Forelimb muscle (tissue), 1 donor: ENCODE results near the gene SNX30. TPM values are rescaled to one million over a fixed set of nuclear protein-coding genes. Genes with fewer than 3 reads are reported as not detected.

Experiments
- DNase-seq: peaks from one replicate; pipeline ENCODE4 v3.0.0-alpha.2; 2013; ENCODE audit warnings: low read depth
- polyA plus RNA-seq: library from polyadenylated mRNA; unstranded; fragments of 120-200 nt; gene quantifications from one replicate; pipeline ENCODE4 v1.2.1, GENCODE V29; 2013; ENCODE audit not compliant: insufficient read length

SNX30 gene
- polyA plus RNA-seq, 1 donor: 9.3 TPM

- no peak for DNase-seq
These were observed 134.2 kb downstream of the SNX30 start for GRCh38 chr9:112884721-112885120.

GRCh38 chr9:112885324-112885723, 134.8 kb downstream of the SNX30 start:
- no peak for DNase-seq

- DNase-seq: no peak
These were observed 135.8 kb downstream of the SNX30 start for GRCh38 chr9:112886351-112886750.

GRCh38 chr9:112887381-112887780, 136.8 kb downstream of the SNX30 start:
- no peak for DNase-seq

- no peak for DNase-seq
These were observed 139.8 kb downstream of the SNX30 start, which contains the start of gene SLC46A2 for GRCh38 chr9:112890106-112891081. TSS of gene SLC46A2 (minus strand) at chr9:112890876. CDS start at chr9:112890681, 195 bp downstream.

GRCh38 chr9:112891521-112891920, 141.0 kb downstream of the SNX30 start:
- no peak for DNase-seq

GRCh38 chr9:112892981-112893380, 142.4 kb downstream of the SNX30 start:
- DNase-seq: no peak

- no peak for DNase-seq
These were observed 143.5 kb downstream of the SNX30 start for GRCh38 chr9:112894041-112894440.

- DNase-seq: no peak
These were observed 144.1 kb downstream of the SNX30 start for GRCh38 chr9:112894699-112895098.

GRCh38 chr9:112896131-112896530, 145.6 kb downstream of the SNX30 start:
- no peak for DNase-seq

GRCh38 chr9:112898872-112899311, 148.3 kb downstream of the SNX30 start:
- DNase-seq: no peak

- no peak for DNase-seq
These were observed 149.9 kb downstream of the SNX30 start for GRCh38 chr9:112900488-112900887.

GRCh38 chr9:112900901-112901300, 150.3 kb downstream of the SNX30 start:
- DNase-seq: no peak

- no peak for DNase-seq
These were observed 154.5 kb downstream of the SNX30 start for GRCh38 chr9:112905084-112905483.

GRCh38 chr9:112911736-112912135, 161.2 kb downstream of the SNX30 start:
- no peak for DNase-seq

- DNase-seq: no peak
These were observed 162.1 kb downstream of the SNX30 start for GRCh38 chr9:112912636-112913035.

GRCh38 chr9:112913326-112913725, 162.8 kb downstream of the SNX30 start:
- DNase-seq: no peak

GRCh38 chr9:112914524-112914923, 164.0 kb downstream of the SNX30 start:
- no peak for DNase-seq

- no peak for DNase-seq
These were observed 166.8 kb downstream of the SNX30 start for GRCh38 chr9:112917047-112917986.

GRCh38 chr9:112917987-112918362, 167.4 kb downstream of the SNX30 start:
- no peak for DNase-seq

GRCh38 chr9:112921549-112921948, 171.0 kb downstream of the SNX30 start:
- DNase-seq: no peak
